Heart right ventricle (tissue), 16 donors: ENCODE measurements around the gene CACNB2. TPM values are rescaled to one million over a fixed set of nuclear protein-coding genes. Genes with fewer than 3 reads are reported as not detected.

Experiments
- ATAC-seq, 8 donors: fragments of 200-7000 bp; cut with Tn5 transposase; one replicate each; pipeline ENCODE4 v1.9.1; 2020; ENCODE audit warnings: mild to moderate bottlenecking in 8 of 8, moderate library complexity in 8 of 8, moderate number of reproducible peaks in 1 of 8
- DNase-seq, 2 donors: peaks; one replicate each; pipeline ENCODE4 v3.0.0-alpha.2; 2020
- H3K27ac ChIP-seq, 10 donors: fragments of 200-600 bp; sonication (generic) in 2 of 10; one replicate each; pipeline versions ENCODE4 v1.5.0 to v1.8.0; 2020 to 2022; ENCODE audit warnings: mild to moderate bottlenecking in 3 of 10
- H3K27me3 ChIP-seq, 7 donors: fragments of 200-600 bp; one replicate each; pipeline ENCODE4 v1.8.0; 2021 to 2022; ENCODE audit warnings: mild to moderate bottlenecking in 2 of 7
- H3K36me3 ChIP-seq, 9 donors: fragments of 200-600 bp; sonication (generic) in 1 of 9; one replicate each; pipeline versions ENCODE4 v1.5.0 to v1.8.0; 2020 to 2022; ENCODE audit warnings: mild to moderate bottlenecking in 2 of 9
- H3K4me1 ChIP-seq, 9 donors: fragments of 200-600 bp; sonication (generic) in 1 of 9; one replicate each; pipeline versions ENCODE4 v1.5.0 to v1.8.0; 2020 to 2022; ENCODE audit warnings: mild to moderate bottlenecking in 4 of 9
- H3K4me3 ChIP-seq, 10 donors: fragments of 200-600 bp; sonication (generic) in 2 of 10; one replicate each; pipeline versions ENCODE4 v1.5.0 to v1.8.0; 2020 to 2022; ENCODE audit warnings: mild to moderate bottlenecking in 7 of 10, moderate library complexity in 2 of 10
- H3K9me3 ChIP-seq, 11 donors: fragments of 200-600 bp in 10 of 11; sonication (generic) in 2 of 11; one replicate each; pipeline versions ENCODE4 v1.5.0 to v1.8.0; 2013 to 2022; ENCODE audit warnings: mild to moderate bottlenecking in 2 of 11, control low read depth in 1 of 11, moderate library complexity in 1 of 11
- CTCF ChIP-seq, 9 donors: fragments of 200-600 bp; sonication (generic) in 2 of 9; IDR thresholded peaks; one replicate each; pipeline versions ENCODE4 v1.5.0 to v1.8.0; 2021 to 2022; ENCODE audit warnings: antibody characterized with exemption in 9 of 9, mild to moderate bottlenecking in 5 of 9, moderate library complexity in 1 of 9
- WGBS, 2 donors: extraction: QIAGEN DNeasy Blood & Tissue Kit; methylation state at CpG; one replicate each; pipeline ENCODE4 v1.1.7; 2013; ENCODE audit warnings: inconsistent platforms in 1 of 2; 5-methylcytosine and 5-hydroxymethylcytosine counted together
- intact Hi-C, 10 donors: fragments of 100-400 bp; cut with DNase I; formaldehyde crosslinking; loops; one replicate each; pipeline versions ENCODE4 v1.11.1 to v1.14.2; 2022
- polyA plus RNA-seq, 2 donors: library from polyadenylated mRNA; stranded (reverse); fragments of 200-250 nt; gene quantifications; one replicate each; pipeline ENCODE4 v1.2.3, GENCODE V29; 2013
- total RNA-seq, 10 donors: library from RNA; stranded (reverse); fragmentation: NEBNext Ultra II Directional in 3 of 10; extraction: Animal tissue kit (Norgen Biotek cat#: 25700) in 3 of 10; gene quantifications; one replicate each; pipeline versions ENCODE4 v1.2.1 to v1.2.4, GENCODE V29; 2021 to 2023
- donor health status: Arrhythmogenic right ventricular cardiomyopathy.
- donor health status: ischemic (EF 13 %, LVEDD 7.1; RV severe dilation, severe dysfunction).
- donor health status: healthy with polysubstance abuse.
- donor health status: DM: no; HTN: yes; CAD: no.
- donor health status: DM: no; HTN: no; CAD: no.
- donor health status: ischemic (EF 25% LVEDD 6.9; RV normal size, moderate dysfunction).
- donor health status: ischemic (EF 25% LVEDD 5.7; RV mildly dilated, moderate dysfunction).
- donor health status: healthy.
- donor health status: DM: yes; HTN: yes; CAD: no.
- donor health status: Ischemic cardiomyopathy.
- donor health status: ischemic (EF 35%, LVEDD 5.7; RV mildly dilated, moderate dysfunction).
- donor health status: nonischemic (EF 11% LVEDD 7.7; RV severe dilation, severe dysfunction).
- donor health status: DM: yes; HTN: yes; CAD: no.
- donor health status: PGD.
- donor health status: ischemic (EF 29% LVEDD 5.4; RV normal size, mild dysfunction).
- donor health status: nonischemic (EF 23%, LVEDD 6.1; RV moderate dilation, normal function).

The CACNB2 gene
- total and polyA plus RNA-seq, 12 donors: 8.9 to 71.1 (median 36.7) TPM

- H3K9me3 ChIP-seq: no peaks in the 10 kb centered on the region
These were observed 4.2 kb downstream of the CACNB2 start for GRCh38 chr10:18144396-18144795.

GRCh38 chr10:18144928-18145327, 4.7 kb downstream of the CACNB2 start:
- TF ChIP-seq CTCF (IDR thresholded peaks at IDR 0.05): no peak

More at GRCh38 chr10:18144396-18144795, 4.2 kb downstream of the CACNB2 start:
- no peak for TF ChIP-seq CTCF (IDR thresholded peaks at IDR 0.05)
- intact Hi-C loops: loop anchor here in 5 of 10 donors (5.0 to 10.0 kb wide), 6 partner anchors 38 to 232 kb away; no protein-coding TSS in a partner anchor
- H3K4me3 ChIP-seq: no peak overlapping the region
- no peaks in the 10 kb centered on the region for H3K36me3 ChIP-seq
- no peak for ATAC-seq
- peak overlapping the region in 6 of 10 donors; percentile 6 to 70 (median 53) for H3K27ac ChIP-seq
- no peak for DNase-seq
- H3K4me1 ChIP-seq: peaks cover 0 to 31% (median 15%) of the 10 kb centered on the region in 9 donors
- 97 to 98% methylated on average over 1 of the region's 1 CpG for WGBS, 2 donors
- H3K27me3 ChIP-seq: peaks cover 0 to 31% (median 11%) of the 10 kb centered on the region in 7 donors

GRCh38 chr10:18145652-18146051, 5.4 kb downstream of the CACNB2 start:
- peak in 1 of 8 donors; percentile 61 for ATAC-seq
- Histone ChIP-seq H3K27me3 (peaks cover 0 to 19% (median 5%) of the 10 kb centered on the region in 7 donors), H3K36me3 (no peaks in the 10 kb centered on the region), H3K4me1 (peaks cover 0 to 26% (median 15%) of the 10 kb centered on the region in 9 donors), H3K9me3 (no peaks in the 10 kb centered on the region), H3K27ac (peak overlapping the region in 7 of 10 donors; percentile 9 to 64 (median 25)), H3K4me3 (no peak overlapping the region)
- DNase-seq: no peak
- intact Hi-C loops: loop anchor here in 3 of 10 donors (10.0 kb wide), 2 partner anchors 69 to 169 kb away; no protein-coding TSS in a partner anchor
- no peak for TF ChIP-seq CTCF (IDR thresholded peaks at IDR 0.05)
- 38 to 48% methylated on average over 2 of the region's 2 CpGs for WGBS, 2 donors

More at GRCh38 chr10:18144928-18145327, 4.7 kb downstream of the CACNB2 start:
- DNase-seq (peak; percentile 57 to 76), ATAC-seq (peak; percentile 53 to 92 (median 82))
- H3K36me3 ChIP-seq: no peaks in the 10 kb centered on the region
- H3K4me1 ChIP-seq: peaks cover 0 to 27% (median 15%) of the 10 kb centered on the region in 9 donors
- peaks cover 0 to 26% (median 8%) of the 10 kb centered on the region in 7 donors for H3K27me3 ChIP-seq
- no peak overlapping the region for H3K4me3 ChIP-seq
- 24 to 36% methylated on average over 6 of the region's 6 CpGs for WGBS, 2 donors
- intact Hi-C loops: loop anchor here in 5 of 10 donors (5.0 to 10.0 kb wide), 6 partner anchors 37 to 233 kb away; no protein-coding TSS in a partner anchor
- H3K9me3 ChIP-seq: no peaks in the 10 kb centered on the region
- H3K27ac ChIP-seq: peak overlapping the region in 6 of 10 donors; percentile 6 to 70 (median 58)

GRCh38 chr10:18149196-18149800, 9.1 kb downstream of the CACNB2 start:
- Histone ChIP-seq H3K4me3 (no peak overlapping the region), H3K9me3 (no peaks in the 10 kb centered on the region), H3K4me1 (peaks cover 0 to 17% (median 8%) of the 10 kb centered on the region in 9 donors), H3K27ac (no peak overlapping the region), H3K36me3 (peaks cover 0 to 7% (median 0%) of the 10 kb centered on the region in 9 donors), H3K27me3 (no peaks in the 10 kb centered on the region)
- no peak for TF ChIP-seq CTCF (IDR thresholded peaks at IDR 0.05)
- no peak for ATAC-seq
- DNase-seq: no peak
- intact Hi-C loops: loop anchor here in 3 of 10 donors (10.0 kb wide), 2 partner anchors 66 to 166 kb away; no protein-coding TSS in a partner anchor
- 91 to 92% methylated on average over 6 of the region's 6 CpGs for WGBS, 2 donors
